Keratinocyte (primary cell): ENCODE measurements around the gene HPCAL1. TPM values are rescaled to one million over a fixed set of nuclear protein-coding genes. Genes with fewer than 3 reads are reported as not detected.

ENCODE experiments used
- DNase-seq: peaks from one replicate; pipeline ENCODE4 v3.0.0-alpha.2; 2011; ENCODE audit warnings: low read depth, missing footprints, low spot score
- FAIRE-seq: peaks from 2 replicates; lab custom pipeline; 2011; peaks lifted over from hg19 to GRCh38; lab: Jason Lieb, UNC
- H2AFZ ChIP-seq: 2 replicates; pipeline ENCODE4 v1.6.0; 2012; ENCODE audit warnings: low read length, control low read depth, inconsistent platforms; ENCODE audit not compliant: control insufficient read depth
- H3K27ac ChIP-seq: 2 replicates; pipeline ENCODE4 v1.5.1; 2011; ENCODE audit warnings: low read length; ENCODE audit not compliant: control insufficient read depth, insufficient read depth
- H3K27me3 ChIP-seq: 3 replicates; pipeline ENCODE4 v1.6.0; 2011; ENCODE audit warnings: low read length; ENCODE audit not compliant: control insufficient read depth, insufficient read depth; ENCODE audit errors: extremely low read depth
- H3K36me3 ChIP-seq, 2 experiments: 2 replicates in 1 of 2; 3 replicates in 1 of 2; pipeline ENCODE4 v1.5.1; 2011; ENCODE audit warnings: low read length in 2 of 2, mild to moderate bottlenecking in 1 of 2; ENCODE audit not compliant: control insufficient read depth in 2 of 2, insufficient read depth in 2 of 2; ENCODE audit errors: extremely low read depth in 1 of 2
- H3K4me1 ChIP-seq: 3 replicates; pipeline ENCODE4 v1.5.1; 2011; ENCODE audit warnings: low read length; ENCODE audit not compliant: control insufficient read depth, insufficient read depth; ENCODE audit errors: extremely low read depth
- H3K4me2 ChIP-seq: 3 replicates; pipeline ENCODE4 v1.6.0; 2011; ENCODE audit warnings: low read depth, low read length; ENCODE audit not compliant: control insufficient read depth, insufficient read depth; ENCODE audit errors: extremely low read depth
- H3K4me3 ChIP-seq, 3 experiments: fragments of 200-600 bp in 1 of 3; sonication (generic) in 1 of 3; 2 replicates in 2 of 3; 3 replicates in 1 of 3; pipeline ENCODE4 v1.5.1; 2011 to 2016; ENCODE audit warnings: low read length in 3 of 3, mild to moderate bottlenecking in 3 of 3, control low read depth in 2 of 3, inconsistent platforms in 1 of 3, low read depth in 1 of 3, mixed read lengths in 1 of 3, mixed run types in 1 of 3, moderate library complexity in 1 of 3; ENCODE audit not compliant: control insufficient read depth in 2 of 3, insufficient read depth in 2 of 3; ENCODE audit errors: extremely low read depth in 1 of 3
- H3K79me2 ChIP-seq: 2 replicates; pipeline ENCODE4 v1.6.0; 2012; ENCODE audit warnings: low read length; ENCODE audit not compliant: control insufficient read depth, insufficient read depth
- H3K9ac ChIP-seq: 3 replicates; pipeline ENCODE4 v1.6.0; 2011; ENCODE audit warnings: low read length; ENCODE audit not compliant: control insufficient read depth, insufficient read depth; ENCODE audit errors: extremely low read depth
- H3K9me1 ChIP-seq: 3 replicates; pipeline ENCODE4 v1.6.0; 2011; ENCODE audit warnings: low read length; ENCODE audit not compliant: control insufficient read depth, insufficient read depth; ENCODE audit errors: extremely low read depth
- H3K9me3 ChIP-seq: 2 replicates; pipeline ENCODE4 v1.5.1; 2012; ENCODE audit warnings: low read depth, low read length; ENCODE audit not compliant: control insufficient read depth
- H4K20me1 ChIP-seq: 3 replicates; pipeline ENCODE4 v1.6.0; 2011; ENCODE audit warnings: low read length; ENCODE audit not compliant: control insufficient read depth, insufficient read depth; ENCODE audit errors: extremely low read depth
- EZH2 ChIP-seq: IDR thresholded peaks from one replicate; pipeline ENCODE4 v1.6.1; 2012; ENCODE audit warnings: inconsistent platforms, mild to moderate bottlenecking, low read length, moderate library complexity
- dilution Hi-C: fragments of 300-500 bp; cut with MboI; formaldehyde crosslinking; loops from one replicate; pipeline ENCODE4 v1.7.0; 2020; ENCODE audit warnings: low sequenced_read_pairs; ENCODE audit not compliant: extremely low pct_ligation_motif_present
- polyA plus RNA-seq, 5 experiments: library from polyadenylated mRNA; depleted of rRNA in 3 of 5; stranded (reverse) in 3 of 5; stranded (forward) in 1 of 5; unstranded in 1 of 5; fragments of >200 nt; gene quantifications; 1 replicate in 1 of 5; 2 replicates in 3 of 5; 3 replicates in 1 of 5; pipeline versions ENCODE4 v1.2.1 to v1.2.3, GENCODE V29; 2011 to 2012; ENCODE audit warnings: missing spikeins in 2 of 5, low read depth in 1 of 5, low replicate concordance in 1 of 5
- TF ChIP-seq, protein P1 (sequence below), 3 experiments: IDR thresholded peaks in 1 of 3; conservative IDR thresholded peaks in 1 of 3; optimal IDR thresholded peaks in 1 of 3; 2 replicates in 2 of 3; 3 replicates in 1 of 3; pipeline versions ENCODE3 to v1.5.1; 2011; ENCODE audit warnings: low read length in 3 of 3, mild to moderate bottlenecking in 3 of 3, moderate library complexity in 2 of 3, control low read depth in 1 of 3, inconsistent platforms in 1 of 3; ENCODE audit not compliant: insufficient read depth in 2 of 3; ENCODE audit errors: extremely low read depth in 1 of 3

HPCAL1 gene
- polyA plus RNA-seq, 1 donor (not counting 4 experiments of a cell fraction or from before 2014, with no cell fraction given): 18.0 TPM

DNA sequence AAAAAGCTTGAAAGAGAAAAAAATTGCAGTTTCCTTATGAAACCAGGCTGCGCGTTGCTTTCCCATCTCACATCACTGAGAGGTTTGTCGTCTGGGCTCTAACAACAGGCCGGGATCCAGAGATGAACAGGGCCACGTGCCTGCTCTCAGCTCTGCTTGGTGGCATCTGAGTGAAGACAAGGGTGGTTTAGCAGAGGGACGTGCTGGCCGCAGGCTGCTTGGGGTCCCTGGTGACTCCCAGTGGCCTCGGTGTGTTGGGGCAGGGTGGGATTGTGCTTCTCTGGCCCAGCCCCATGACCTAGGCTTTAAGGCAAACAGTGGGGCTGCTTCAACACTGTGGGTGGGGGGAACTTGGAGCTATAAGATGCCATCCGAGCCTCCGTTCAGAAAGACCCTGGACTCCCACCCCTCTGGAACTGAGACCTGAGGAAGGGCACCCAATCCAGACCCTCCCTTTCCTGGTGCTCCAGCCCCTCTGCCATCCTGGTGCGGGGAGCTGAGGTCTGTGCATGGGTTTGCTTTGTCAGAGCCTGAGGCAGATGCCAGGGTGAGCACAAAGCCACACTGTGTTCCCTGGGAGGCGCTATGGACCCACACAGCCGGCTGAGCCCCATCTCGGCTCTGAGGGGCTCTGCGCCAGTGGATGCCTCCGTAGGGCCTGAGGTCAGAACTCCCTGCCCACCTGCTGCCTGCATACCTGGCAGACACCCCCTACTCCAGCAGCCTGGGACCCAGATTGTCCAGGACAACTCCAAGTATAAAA, 18.4 kb upstream of the HPCAL1 start:
- H3K27me3 ChIP-seq: peaks cover 3% of the 10 kb centered on the region
- no peak overlapping the region for H3K4me2 ChIP-seq
- no peaks in the 10 kb centered on the region for H3K79me2 ChIP-seq
- TF ChIP-seq, protein P1, sequence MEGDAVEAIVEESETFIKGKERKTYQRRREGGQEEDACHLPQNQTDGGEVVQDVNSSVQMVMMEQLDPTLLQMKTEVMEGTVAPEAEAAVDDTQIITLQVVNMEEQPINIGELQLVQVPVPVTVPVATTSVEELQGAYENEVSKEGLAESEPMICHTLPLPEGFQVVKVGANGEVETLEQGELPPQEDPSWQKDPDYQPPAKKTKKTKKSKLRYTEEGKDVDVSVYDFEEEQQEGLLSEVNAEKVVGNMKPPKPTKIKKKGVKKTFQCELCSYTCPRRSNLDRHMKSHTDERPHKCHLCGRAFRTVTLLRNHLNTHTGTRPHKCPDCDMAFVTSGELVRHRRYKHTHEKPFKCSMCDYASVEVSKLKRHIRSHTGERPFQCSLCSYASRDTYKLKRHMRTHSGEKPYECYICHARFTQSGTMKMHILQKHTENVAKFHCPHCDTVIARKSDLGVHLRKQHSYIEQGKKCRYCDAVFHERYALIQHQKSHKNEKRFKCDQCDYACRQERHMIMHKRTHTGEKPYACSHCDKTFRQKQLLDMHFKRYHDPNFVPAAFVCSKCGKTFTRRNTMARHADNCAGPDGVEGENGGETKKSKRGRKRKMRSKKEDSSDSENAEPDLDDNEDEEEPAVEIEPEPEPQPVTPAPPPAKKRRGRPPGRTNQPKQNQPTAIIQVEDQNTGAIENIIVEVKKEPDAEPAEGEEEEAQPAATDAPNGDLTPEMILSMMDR (optimal IDR thresholded peaks at IDR 0.05 in 1 of 3, IDR thresholded peaks at IDR 0.05 in 1 of 3, conservative IDR thresholded peaks at IDR 0.05 in 1 of 3; ENCODE audit: extremely low read depth in 1 of 3, insufficient read depth in 2 of 3, low read length in 3 of 3): no peak
- no peak for TF ChIP-seq EZH2
- no peak overlapping the region for H3K9ac ChIP-seq
- H3K4me3 ChIP-seq: no peak overlapping the region
- H2AFZ ChIP-seq: no peak overlapping the region
- no peaks in the 10 kb centered on the region for H3K36me3 ChIP-seq
- no peak overlapping the region for H3K27ac ChIP-seq
- dilution Hi-C loops: no loop called here
- H3K9me3 ChIP-seq: no peaks in the 10 kb centered on the region
- peaks cover 37% of the 10 kb centered on the region for H3K4me1 ChIP-seq
- DNase-seq (no peak), FAIRE-seq (no peak)
- no peaks in the 10 kb centered on the region for H3K9me1 ChIP-seq
- no peaks in the 10 kb centered on the region for H4K20me1 ChIP-seq

DNA sequence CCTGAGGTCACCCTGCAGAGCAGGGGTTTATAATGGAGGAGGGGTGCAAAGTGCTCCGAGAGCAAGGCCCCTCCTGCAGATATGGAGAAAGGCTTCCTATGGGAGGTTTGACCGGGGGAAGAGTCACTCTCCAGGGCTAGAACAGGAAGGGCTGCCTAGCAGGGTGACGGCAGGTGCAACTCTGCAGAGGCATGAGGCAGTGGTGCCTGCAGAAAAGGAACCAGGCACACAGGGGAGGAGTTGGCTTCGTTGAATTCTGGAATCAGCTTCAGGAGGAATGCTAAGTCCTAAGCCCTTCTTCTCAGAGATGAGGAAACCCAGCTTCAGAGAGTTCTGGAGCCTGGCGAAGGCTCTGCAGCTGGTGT, 17.5 kb upstream of the HPCAL1 start:
- dilution Hi-C loops: no loop called here
- H3K4me2 ChIP-seq: no peak overlapping the region
- H4K20me1 ChIP-seq: no peaks in the 10 kb centered on the region
- no peaks in the 10 kb centered on the region for H3K36me3 ChIP-seq
- H3K27me3 ChIP-seq: no peaks in the 10 kb centered on the region
- H3K9me1 ChIP-seq: no peaks in the 10 kb centered on the region
- H3K9ac ChIP-seq: no peak overlapping the region
- DNase-seq (no peak), FAIRE-seq (no peak)
- H3K4me3 ChIP-seq: no peak overlapping the region
- H3K9me3 ChIP-seq: no peaks in the 10 kb centered on the region
- H2AFZ ChIP-seq: no peak overlapping the region
- TF ChIP-seq, protein P1 (optimal IDR thresholded peaks at IDR 0.05 in 1 of 3, IDR thresholded peaks at IDR 0.05 in 1 of 3, conservative IDR thresholded peaks at IDR 0.05 in 1 of 3; ENCODE audit: extremely low read depth in 1 of 3, insufficient read depth in 2 of 3, low read length in 3 of 3): no peak
- TF ChIP-seq EZH2: no peak
- peaks cover 46% of the 10 kb centered on the region for H3K4me1 ChIP-seq
- H3K27ac ChIP-seq: no peak overlapping the region
- H3K79me2 ChIP-seq: no peaks in the 10 kb centered on the region
